K562 (cell line): Measurements from ENCODE around the gene FLAD1. TPM values are rescaled to one million over a fixed set of nuclear protein-coding genes. Genes with fewer than 3 reads are reported as not detected.
A peak's percentile ranks its signal among the peaks of the same experiment; 100 is the strongest.

Experiments
- ARHGAP35 ChIP-seq: fragments of 450-650 bp; IDR thresholded peaks from 2 replicates; pipeline ENCODE4 v1.6.1; 2018; ENCODE audit not compliant: partially characterized antibody
- IRF2 ChIP-seq: sonication (generic); formaldehyde crosslinking; IDR thresholded peaks from 2 replicates; pipeline ENCODE4 v1.8.1; 2022; ENCODE audit warnings: mild to moderate bottlenecking, missing genetic modification reagents
- MYC ChIP-seq, 2 experiments: fragments of 250-450 bp in 1 of 2; sonication (Bioruptor Pico) in 1 of 2; IDR thresholded peaks; 2 replicates each; pipeline versions ENCODE4 v1.5.1 to v1.6.1; 2012 to 2021; ENCODE audit warnings: low read depth in 2 of 2, borderline replicate concordance in 1 of 2, improper control_type of control experiment in 1 of 2, low read length in 1 of 2, mild to moderate bottlenecking in 1 of 2, moderate library complexity in 1 of 2
- NCOA6 ChIP-seq: fragments of 450-650 bp; IDR thresholded peaks from 2 replicates; pipeline ENCODE4 v1.6.1; 2017; ENCODE audit warnings: mild to moderate bottlenecking
- SMAD4 ChIP-seq: fragments of 250-450 bp; sonication (Bioruptor Pico); conservative IDR thresholded peaks from 2 replicates; pipeline ENCODE4 v1.8.0; 2021; ENCODE audit warnings: inconsistent platforms, mild to moderate bottlenecking, moderate library complexity
- ZFP36 ChIP-seq: fragments of 150-350 bp; IDR thresholded peaks from 2 replicates; pipeline ENCODE4 v1.6.1; 2018; ENCODE audit warnings: low read length, low read depth; ENCODE audit not compliant: partially characterized antibody
- ZNF197 ChIP-seq: fragments of 200-800 bp; sonication (Bioruptor generic); IDR thresholded peaks from 2 replicates; pipeline ENCODE4 v1.6.1; 2016; ENCODE audit warnings: low read depth, missing genetic modification characterization, missing compliant biosample characterization
- ZNF217 ChIP-seq: sonication (generic); formaldehyde crosslinking; IDR thresholded peaks from 2 replicates; pipeline ENCODE4 v1.8.0; 2022; ENCODE audit warnings: mild to moderate bottlenecking, missing genetic modification reagents
- ZNF449 ChIP-seq: fragments of 250-450 bp; sonication (Bioruptor Pico); IDR thresholded peaks from 2 replicates; pipeline ENCODE4 v1.8.0; 2022; ENCODE audit warnings: moderate library complexity, mild to moderate bottlenecking, inconsistent platforms
- ZNF75A ChIP-seq: fragments of 450-650 bp; formaldehyde crosslinking; IDR thresholded peaks from 2 replicates; pipeline ENCODE4 v1.4.0; 2020; ENCODE audit warnings: mild to moderate bottlenecking
- polyA plus RNA-seq, 8 experiments: library from polyadenylated mRNA; depleted of rRNA in 4 of 8; stranded (reverse) in 5 of 8; unstranded in 3 of 8; fragments of >200 nt; fragmentation: Nextera tagmentation in 2 of 8; fragmentation: Illumina TruSeq in 1 of 8; extraction: Ambion mirVana in 2 of 8; extraction: Trizol in 1 of 8; gene quantifications; 2 replicates each; pipeline versions ENCODE4 v1.2.1 to v1.2.3, GENCODE V29; 2011 to 2014; ENCODE audit warnings: inconsistent platforms in 1 of 8, missing spikeins in 1 of 8
- total RNA-seq, 7 experiments: library from RNA; depleted of rRNA in 6 of 7; stranded (reverse); fragments of >200 nt in 6 of 7; fragmentation: Illumina TruSeq in 2 of 7; extraction: Trizol in 2 of 7; gene quantifications; 2 replicates each; pipeline versions ENCODE4 v1.2.1 to v1.2.3, GENCODE V29; 2011 to 2021; ENCODE audit warnings: low replicate concordance in 1 of 7
- TF ChIP-seq, protein P1 (sequence below): sonication (generic); formaldehyde crosslinking; IDR thresholded peaks from 2 replicates; pipeline ENCODE4 v1.9.0; 2022; ENCODE audit warnings: mild to moderate bottlenecking, missing genetic modification reagents
- TF ChIP-seq, protein P2 (sequence below): sonication (generic); formaldehyde crosslinking; IDR thresholded peaks from 2 replicates; pipeline ENCODE4 v1.8.0; 2023; ENCODE audit warnings: mild to moderate bottlenecking, missing genetic modification reagents
- TF ChIP-seq, protein P3 (sequence below): sonication (generic); formaldehyde crosslinking; IDR thresholded peaks from 2 replicates; pipeline ENCODE4 v1.8.0; 2023; ENCODE audit warnings: missing genetic modification reagents, mild to moderate bottlenecking, borderline replicate concordance
- TF ChIP-seq, protein P4 (sequence below): fragments of 250-450 bp; sonication (Bioruptor Pico); IDR thresholded peaks from 2 replicates; pipeline ENCODE4 v1.5.0; 2021

Gene FLAD1
- total and polyA plus RNA-seq, 9 of the 15 experiments (the other 6 are each of a cell fraction or from before 2014, with no cell fraction given): 24.9 to 85.8 (median 67.0) TPM

DNA sequence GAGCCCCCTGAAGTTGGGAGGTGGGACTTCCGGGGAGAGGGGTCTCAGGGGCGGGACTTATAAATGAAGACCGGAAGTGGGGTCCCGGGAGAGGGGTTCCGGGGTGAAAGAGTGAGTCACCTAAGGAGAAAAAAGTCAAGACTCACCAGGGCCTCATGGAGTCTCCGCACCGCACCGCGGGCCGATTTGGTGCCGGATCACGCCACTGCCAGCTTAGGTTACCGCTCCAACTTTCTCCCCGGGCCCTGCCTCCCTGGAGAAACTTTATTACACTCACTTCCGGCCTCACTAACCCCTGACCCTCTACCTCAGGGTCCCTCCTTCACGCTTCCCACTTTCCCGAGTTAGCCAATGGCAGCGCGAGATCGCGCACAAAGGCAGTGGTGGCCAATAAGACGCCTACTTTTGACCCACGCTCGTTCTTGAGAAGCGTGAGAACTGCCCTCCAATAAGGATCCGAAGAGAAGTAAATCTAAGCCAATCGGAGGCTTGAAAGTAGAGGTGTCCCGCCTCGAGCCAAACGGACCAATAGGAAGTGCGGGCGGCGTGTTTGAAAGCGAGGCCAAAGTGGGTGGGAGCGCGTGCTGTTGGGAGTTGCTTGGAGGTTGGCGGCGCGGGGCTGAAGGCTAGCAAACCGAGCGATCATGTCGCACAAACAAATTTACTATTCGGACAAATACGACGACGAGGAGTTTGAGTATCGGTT is 8.9 kb upstream of the FLAD1 start, which contains the start of gene CKS1B (continued):
- TF ChIP-seq IRF2 (CRISPR knock-in tag) (no peak), MYC (IDR thresholded peaks at IDR 0.05; ENCODE audit: low read depth, low read length) (peak; percentile 95), MYC (CRISPR knock-in tag; IDR thresholded peaks at IDR 0.05; ENCODE audit: borderline replicate concordance, low read depth) (0 out of 2 replicates have a peak, but pooled peaks have one; percentile 72), SMAD4 (0 out of 2 replicates have a peak, but pooled peaks have one; percentile 46), ZFP36 (no peak), ZNF197 (CRISPR knock-in tag) (no peak), ZNF75A (CRISPR knock-in tag) (no peak), ZNF217 (CRISPR knock-in tag) (no peak), ARHGAP35 (no peak), NCOA6 (no peak), ZNF449 (CRISPR knock-in tag) (no peak)
- TF ChIP-seq, protein P1, sequence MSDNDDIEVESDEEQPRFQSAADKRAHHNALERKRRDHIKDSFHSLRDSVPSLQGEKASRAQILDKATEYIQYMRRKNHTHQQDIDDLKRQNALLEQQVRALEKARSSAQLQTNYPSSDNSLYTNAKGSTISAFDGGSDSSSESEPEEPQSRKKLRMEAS (CRISPR knock-in tag): peak; percentile 100
- TF ChIP-seq, protein P2, sequence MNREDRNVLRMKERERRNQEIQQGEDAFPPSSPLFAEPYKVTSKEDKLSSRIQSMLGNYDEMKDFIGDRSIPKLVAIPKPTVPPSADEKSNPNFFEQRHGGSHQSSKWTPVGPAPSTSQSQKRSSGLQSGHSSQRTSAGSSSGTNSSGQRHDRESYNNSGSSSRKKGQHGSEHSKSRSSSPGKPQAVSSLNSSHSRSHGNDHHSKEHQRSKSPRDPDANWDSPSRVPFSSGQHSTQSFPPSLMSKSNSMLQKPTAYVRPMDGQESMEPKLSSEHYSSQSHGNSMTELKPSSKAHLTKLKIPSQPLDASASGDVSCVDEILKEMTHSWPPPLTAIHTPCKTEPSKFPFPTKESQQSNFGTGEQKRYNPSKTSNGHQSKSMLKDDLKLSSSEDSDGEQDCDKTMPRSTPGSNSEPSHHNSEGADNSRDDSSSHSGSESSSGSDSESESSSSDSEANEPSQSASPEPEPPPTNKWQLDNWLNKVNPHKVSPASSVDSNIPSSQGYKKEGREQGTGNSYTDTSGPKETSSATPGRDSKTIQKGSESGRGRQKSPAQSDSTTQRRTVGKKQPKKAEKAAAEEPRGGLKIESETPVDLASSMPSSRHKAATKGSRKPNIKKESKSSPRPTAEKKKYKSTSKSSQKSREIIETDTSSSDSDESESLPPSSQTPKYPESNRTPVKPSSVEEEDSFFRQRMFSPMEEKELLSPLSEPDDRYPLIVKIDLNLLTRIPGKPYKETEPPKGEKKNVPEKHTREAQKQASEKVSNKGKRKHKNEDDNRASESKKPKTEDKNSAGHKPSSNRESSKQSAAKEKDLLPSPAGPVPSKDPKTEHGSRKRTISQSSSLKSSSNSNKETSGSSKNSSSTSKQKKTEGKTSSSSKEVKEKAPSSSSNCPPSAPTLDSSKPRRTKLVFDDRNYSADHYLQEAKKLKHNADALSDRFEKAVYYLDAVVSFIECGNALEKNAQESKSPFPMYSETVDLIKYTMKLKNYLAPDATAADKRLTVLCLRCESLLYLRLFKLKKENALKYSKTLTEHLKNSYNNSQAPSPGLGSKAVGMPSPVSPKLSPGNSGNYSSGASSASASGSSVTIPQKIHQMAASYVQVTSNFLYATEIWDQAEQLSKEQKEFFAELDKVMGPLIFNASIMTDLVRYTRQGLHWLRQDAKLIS (CRISPR knock-in tag): 0 out of 2 replicates have a peak, but pooled peaks have one; percentile 37
- TF ChIP-seq, protein P3, sequence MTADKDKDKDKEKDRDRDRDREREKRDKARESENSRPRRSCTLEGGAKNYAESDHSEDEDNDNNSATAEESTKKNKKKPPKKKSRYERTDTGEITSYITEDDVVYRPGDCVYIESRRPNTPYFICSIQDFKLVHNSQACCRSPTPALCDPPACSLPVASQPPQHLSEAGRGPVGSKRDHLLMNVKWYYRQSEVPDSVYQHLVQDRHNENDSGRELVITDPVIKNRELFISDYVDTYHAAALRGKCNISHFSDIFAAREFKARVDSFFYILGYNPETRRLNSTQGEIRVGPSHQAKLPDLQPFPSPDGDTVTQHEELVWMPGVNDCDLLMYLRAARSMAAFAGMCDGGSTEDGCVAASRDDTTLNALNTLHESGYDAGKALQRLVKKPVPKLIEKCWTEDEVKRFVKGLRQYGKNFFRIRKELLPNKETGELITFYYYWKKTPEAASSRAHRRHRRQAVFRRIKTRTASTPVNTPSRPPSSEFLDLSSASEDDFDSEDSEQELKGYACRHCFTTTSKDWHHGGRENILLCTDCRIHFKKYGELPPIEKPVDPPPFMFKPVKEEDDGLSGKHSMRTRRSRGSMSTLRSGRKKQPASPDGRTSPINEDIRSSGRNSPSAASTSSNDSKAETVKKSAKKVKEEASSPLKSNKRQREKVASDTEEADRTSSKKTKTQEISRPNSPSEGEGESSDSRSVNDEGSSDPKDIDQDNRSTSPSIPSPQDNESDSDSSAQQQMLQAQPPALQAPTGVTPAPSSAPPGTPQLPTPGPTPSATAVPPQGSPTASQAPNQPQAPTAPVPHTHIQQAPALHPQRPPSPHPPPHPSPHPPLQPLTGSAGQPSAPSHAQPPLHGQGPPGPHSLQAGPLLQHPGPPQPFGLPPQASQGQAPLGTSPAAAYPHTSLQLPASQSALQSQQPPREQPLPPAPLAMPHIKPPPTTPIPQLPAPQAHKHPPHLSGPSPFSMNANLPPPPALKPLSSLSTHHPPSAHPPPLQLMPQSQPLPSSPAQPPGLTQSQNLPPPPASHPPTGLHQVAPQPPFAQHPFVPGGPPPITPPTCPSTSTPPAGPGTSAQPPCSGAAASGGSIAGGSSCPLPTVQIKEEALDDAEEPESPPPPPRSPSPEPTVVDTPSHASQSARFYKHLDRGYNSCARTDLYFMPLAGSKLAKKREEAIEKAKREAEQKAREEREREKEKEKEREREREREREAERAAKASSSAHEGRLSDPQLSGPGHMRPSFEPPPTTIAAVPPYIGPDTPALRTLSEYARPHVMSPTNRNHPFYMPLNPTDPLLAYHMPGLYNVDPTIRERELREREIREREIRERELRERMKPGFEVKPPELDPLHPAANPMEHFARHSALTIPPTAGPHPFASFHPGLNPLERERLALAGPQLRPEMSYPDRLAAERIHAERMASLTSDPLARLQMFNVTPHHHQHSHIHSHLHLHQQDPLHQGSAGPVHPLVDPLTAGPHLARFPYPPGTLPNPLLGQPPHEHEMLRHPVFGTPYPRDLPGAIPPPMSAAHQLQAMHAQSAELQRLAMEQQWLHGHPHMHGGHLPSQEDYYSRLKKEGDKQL: no peak
- TF ChIP-seq, protein P4, sequence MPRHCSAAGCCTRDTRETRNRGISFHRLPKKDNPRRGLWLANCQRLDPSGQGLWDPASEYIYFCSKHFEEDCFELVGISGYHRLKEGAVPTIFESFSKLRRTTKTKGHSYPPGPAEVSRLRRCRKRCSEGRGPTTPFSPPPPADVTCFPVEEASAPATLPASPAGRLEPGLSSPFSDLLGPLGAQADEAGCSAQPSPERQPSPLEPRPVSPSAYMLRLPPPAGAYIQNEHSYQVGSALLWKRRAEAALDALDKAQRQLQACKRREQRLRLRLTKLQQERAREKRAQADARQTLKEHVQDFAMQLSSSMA (CRISPR knock-in tag): 0 out of 2 replicates have a peak, but pooled peaks have one; percentile 69
